ENCODE results near the gene PLRG1. TPM values are rescaled to one million over a fixed set of nuclear protein-coding genes. Genes with fewer than 3 reads are reported as not detected.

The PLRG1 gene
- total RNA-seq, 6 experiments from 2014 or later, result 93.8 to 101 (median 95.3) TPM

DNA sequence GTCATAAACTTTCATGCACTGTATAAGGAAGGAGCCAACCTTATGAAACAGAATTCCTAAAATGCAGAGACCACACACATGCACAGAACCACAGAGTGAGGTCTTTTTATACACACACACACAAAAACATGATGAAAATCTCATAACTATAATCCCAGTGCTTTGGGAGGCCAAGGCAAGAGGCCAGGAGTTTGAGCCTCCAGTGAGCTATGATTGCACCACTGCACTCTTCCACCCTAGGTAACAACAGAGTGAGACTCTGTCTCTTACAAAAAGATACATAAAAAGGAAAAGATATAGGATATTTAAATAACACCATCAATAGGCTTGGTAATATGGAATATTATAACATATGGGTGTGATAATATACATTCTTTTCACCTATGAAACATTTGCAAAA lies 29.7 kb upstream of the PLRG1 start:
- no peaks in the 10 kb centered on the region for H3K36me3 Mint-ChIP-seq (ENCODE audit: low read depth)
- H3K27ac Mint-ChIP-seq, result no peak overlapping the region
- no peaks in the 10 kb centered on the region for H3K9me3 Mint-ChIP-seq
- peaks cover 2% of the 10 kb centered on the region for H3K27me3 Mint-ChIP-seq (ENCODE audit: insufficient read depth)
- H3K4me3 Mint-ChIP-seq, result no peak overlapping the region
- DNase-seq, result no peak
- TF ChIP-seq, protein P1, sequence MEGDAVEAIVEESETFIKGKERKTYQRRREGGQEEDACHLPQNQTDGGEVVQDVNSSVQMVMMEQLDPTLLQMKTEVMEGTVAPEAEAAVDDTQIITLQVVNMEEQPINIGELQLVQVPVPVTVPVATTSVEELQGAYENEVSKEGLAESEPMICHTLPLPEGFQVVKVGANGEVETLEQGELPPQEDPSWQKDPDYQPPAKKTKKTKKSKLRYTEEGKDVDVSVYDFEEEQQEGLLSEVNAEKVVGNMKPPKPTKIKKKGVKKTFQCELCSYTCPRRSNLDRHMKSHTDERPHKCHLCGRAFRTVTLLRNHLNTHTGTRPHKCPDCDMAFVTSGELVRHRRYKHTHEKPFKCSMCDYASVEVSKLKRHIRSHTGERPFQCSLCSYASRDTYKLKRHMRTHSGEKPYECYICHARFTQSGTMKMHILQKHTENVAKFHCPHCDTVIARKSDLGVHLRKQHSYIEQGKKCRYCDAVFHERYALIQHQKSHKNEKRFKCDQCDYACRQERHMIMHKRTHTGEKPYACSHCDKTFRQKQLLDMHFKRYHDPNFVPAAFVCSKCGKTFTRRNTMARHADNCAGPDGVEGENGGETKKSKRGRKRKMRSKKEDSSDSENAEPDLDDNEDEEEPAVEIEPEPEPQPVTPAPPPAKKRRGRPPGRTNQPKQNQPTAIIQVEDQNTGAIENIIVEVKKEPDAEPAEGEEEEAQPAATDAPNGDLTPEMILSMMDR (IDR thresholded peaks at IDR 0.05), result no peak
- no peaks in the 10 kb centered on the region for H3K4me1 Mint-ChIP-seq (ENCODE audit: low read depth)

DNA sequence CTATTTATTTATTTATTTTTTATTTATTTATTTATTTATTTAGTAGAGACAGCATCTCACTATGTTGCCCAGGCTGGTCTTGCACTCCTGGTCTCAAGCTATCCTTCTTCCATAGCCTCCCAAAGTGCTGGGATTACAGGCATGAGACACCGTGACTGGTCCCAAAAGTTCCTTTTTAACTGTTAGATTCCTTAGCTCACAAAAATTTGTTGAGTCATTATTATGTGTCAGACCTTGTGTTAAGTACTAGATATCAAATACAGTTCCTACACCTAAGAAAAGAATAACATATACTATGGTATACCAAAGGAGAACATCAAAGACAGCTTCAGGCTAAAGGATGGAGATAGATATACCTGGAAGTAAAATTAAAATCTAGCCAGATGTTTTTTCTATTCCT lies 28.7 kb upstream of the PLRG1 start:
- TF ChIP-seq, protein P1 (IDR thresholded peaks at IDR 0.05), result no peak
- H3K9me3 Mint-ChIP-seq, result no peaks in the 10 kb centered on the region
- no peak overlapping the region for H3K4me3 Mint-ChIP-seq
- DNase-seq, result no peak
- peaks cover 2% of the 10 kb centered on the region for H3K27me3 Mint-ChIP-seq (ENCODE audit: insufficient read depth)
- H3K4me1 Mint-ChIP-seq (ENCODE audit: low read depth), result no peaks in the 10 kb centered on the region
- no peaks in the 10 kb centered on the region for H3K36me3 Mint-ChIP-seq (ENCODE audit: low read depth)
- no peak overlapping the region for H3K27ac Mint-ChIP-seq

- no peaks in the 10 kb centered on the region for H3K4me1 Mint-ChIP-seq (ENCODE audit: low read depth)
- H3K4me3 Mint-ChIP-seq, result no peak overlapping the region
- H3K9me3 Mint-ChIP-seq, result no peaks in the 10 kb centered on the region
- H3K36me3 Mint-ChIP-seq (ENCODE audit: low read depth), result no peaks in the 10 kb centered on the region
- peaks cover 2% of the 10 kb centered on the region; the same call in 1 of the 2 replicates for H3K27me3 Mint-ChIP-seq (ENCODE audit: insufficient read depth)
- TF ChIP-seq, protein P1 (IDR thresholded peaks at IDR 0.05), result no peak
- no peak overlapping the region for H3K27ac Mint-ChIP-seq
- no peak for DNase-seq
Observed at GRCh38 chr4:154577324-154577723, 27.1 kb upstream of the PLRG1 start.

DNA sequence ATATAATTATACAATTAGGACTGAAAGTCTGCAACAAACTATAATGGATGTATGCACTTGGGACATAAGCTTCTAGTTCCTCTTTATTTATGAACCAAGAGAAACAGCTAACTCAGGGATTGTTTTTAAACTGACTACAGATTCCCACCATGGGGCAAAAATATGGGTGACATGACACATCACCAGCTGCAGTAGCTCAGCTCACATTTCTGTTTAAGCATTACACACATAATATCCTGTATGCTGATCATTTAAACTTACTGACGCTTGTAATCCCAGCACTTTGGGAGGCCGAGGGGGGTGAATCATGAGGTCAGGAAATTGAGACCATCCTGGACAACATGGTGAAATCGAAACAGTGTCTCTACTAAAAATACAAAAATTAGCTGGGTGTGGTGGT lies 24.1 kb upstream of the PLRG1 start:
- no peaks in the 10 kb centered on the region for H3K9me3 Mint-ChIP-seq
- DNase-seq, result no peak
- H3K27me3 Mint-ChIP-seq (ENCODE audit: insufficient read depth), result no peaks in the 10 kb centered on the region; the same call in none of the 2 replicates
- no peak overlapping the region for H3K27ac Mint-ChIP-seq
- TF ChIP-seq, protein P1 (IDR thresholded peaks at IDR 0.05), result no peak
- no peaks in the 10 kb centered on the region for H3K4me1 Mint-ChIP-seq (ENCODE audit: low read depth)
- H3K4me3 Mint-ChIP-seq, result no peak overlapping the region
- H3K36me3 Mint-ChIP-seq (ENCODE audit: low read depth), result no peaks in the 10 kb centered on the region

GRCh38 chr4:154573190-154573870 lies 23.1 kb upstream of the PLRG1 start:
- H3K36me3 Mint-ChIP-seq (ENCODE audit: low read depth), result no peaks in the 10 kb centered on the region

More at GRCh38 chr4:154573190-154573870, 23.1 kb upstream of the PLRG1 start:
- Mint-ChIP-seq H3K27me3 (ENCODE audit: insufficient read depth) (no peaks in the 10 kb centered on the region; the same call in none of the 2 replicates), H3K27ac (no peak overlapping the region), H3K4me1 (ENCODE audit: low read depth) (no peaks in the 10 kb centered on the region), H3K4me3 (no peak overlapping the region), H3K9me3 (no peaks in the 10 kb centered on the region)
- TF ChIP-seq, protein P1 (IDR thresholded peaks at IDR 0.05), result no peak
- DNase-seq, result no peak
